Stimulated activated CD4-positive, alpha-beta T cell treated with anti-CD3 and anti-CD28 coated beads, Interleukin-1b, Interleukin-23, amount 100 ng/mL, for 1 hour (primary cell): ENCODE data around the gene WFDC1.

Experiments
- DNase-seq, 2 donors: peaks; one replicate each; pipeline ENCODE4 v3.0.0-alpha.2; 2020; ENCODE audit warnings: low read depth in 2 of 2

Gene WFDC1

DNA sequence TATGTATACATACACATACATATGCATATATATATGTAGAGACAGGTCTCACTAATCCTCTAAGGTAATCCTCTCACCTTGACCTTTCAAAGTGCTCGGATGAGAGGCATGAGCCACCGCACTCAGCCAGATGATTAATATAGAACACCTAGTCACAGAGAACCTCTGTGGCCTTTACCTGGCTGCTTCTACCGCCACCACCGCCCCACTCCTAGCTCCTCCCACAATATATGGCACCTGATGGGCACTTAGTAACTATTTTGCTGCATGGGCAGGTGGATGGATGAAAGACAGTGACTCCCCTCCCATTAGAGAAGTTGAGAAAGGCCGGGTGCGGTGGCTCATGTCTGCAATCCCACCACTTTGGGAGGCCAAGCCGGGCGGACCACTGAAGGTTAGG lies 57.0 kb downstream of the WFDC1 start:
- no peak for DNase-seq

- DNase-seq, result no peak
Observed at GRCh38 chr16:84354306-84354705, 59.6 kb downstream of the WFDC1 start.

DNA sequence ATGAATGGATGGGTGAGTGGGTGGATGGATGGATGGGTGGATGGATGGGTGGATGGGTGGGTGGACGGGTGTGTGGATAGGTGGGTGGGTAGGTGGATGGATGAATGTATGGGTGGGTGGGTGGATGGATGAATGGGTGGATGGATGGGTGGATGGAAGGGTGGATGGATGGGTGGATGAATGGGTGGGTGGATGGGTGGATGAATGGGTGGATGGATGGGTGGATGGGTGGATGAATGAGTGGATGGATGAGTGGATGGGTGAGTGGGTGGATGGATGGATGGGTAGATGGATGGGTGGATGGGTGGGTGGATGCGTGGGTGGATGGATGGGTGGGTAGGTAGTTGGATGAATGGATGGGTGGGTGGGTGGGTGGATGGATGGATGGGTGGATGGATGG lies 60.5 kb downstream of the WFDC1 start:
- DNase-seq, result no peak

GRCh38 chr16:84356176-84356575 lies 61.5 kb downstream of the WFDC1 start:
- no peak for DNase-seq

DNA sequence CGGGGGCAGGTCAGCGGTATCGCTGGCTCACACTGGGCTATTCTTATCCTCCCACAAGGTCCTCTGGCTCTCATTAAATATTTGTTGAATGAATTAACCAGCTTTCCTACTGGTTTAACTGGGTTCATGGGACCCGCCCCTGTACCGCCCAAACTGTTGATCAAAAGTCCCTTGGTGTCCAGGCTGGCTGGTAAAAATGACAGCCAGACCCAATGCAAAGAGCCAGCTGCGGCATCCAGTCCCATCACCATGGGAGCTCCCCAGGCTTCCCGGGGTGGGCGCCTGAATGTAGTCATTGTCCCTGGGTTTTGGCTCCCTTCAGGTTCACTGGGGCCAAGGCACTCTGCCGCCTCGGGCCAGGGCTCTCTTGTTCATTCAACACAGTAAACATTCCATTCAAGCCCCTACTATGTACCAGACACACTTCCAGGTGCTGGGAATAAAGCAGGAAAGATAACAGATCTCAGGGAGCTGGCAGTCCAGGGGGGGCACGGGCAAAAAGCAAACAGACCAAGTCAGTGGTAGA lies 62.0 kb downstream of the WFDC1 start:
- DNase-seq, result no peak

GRCh38 chr16:84357191-84357651 lies 62.5 kb downstream of the WFDC1 start:
- no peak for DNase-seq

GRCh38 chr16:84358601-84359295 lies 64.1 kb downstream of the WFDC1 start:
- DNase-seq, result no peak

DNA sequence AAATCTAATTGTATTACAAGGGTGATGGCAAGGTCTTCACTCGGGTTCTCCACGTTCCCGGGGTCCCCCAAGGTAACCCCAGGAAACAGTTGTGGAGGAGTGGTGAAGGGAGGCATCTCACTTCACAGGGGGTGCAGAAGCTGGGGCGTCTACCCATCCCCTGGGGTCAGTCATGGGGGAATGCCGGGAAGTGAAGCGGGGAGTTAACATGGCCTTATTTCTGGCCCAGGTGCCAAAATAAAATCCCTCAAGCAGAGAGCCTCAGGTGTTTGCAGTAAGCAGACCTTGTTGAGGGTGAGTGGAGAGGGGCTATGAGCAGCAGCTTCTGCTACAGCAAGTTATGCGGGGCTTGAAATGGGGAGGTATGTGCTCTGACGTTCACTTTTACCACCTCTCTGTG lies 64.6 kb downstream of the WFDC1 start:
- DNase-seq, result no peak

- no peak for DNase-seq
Observed at GRCh38 chr16:84360170-84360569, 65.5 kb downstream of the WFDC1 start.

- no peak for DNase-seq
Observed at GRCh38 chr16:84360748-84361147, 66.1 kb downstream of the WFDC1 start.

DNA sequence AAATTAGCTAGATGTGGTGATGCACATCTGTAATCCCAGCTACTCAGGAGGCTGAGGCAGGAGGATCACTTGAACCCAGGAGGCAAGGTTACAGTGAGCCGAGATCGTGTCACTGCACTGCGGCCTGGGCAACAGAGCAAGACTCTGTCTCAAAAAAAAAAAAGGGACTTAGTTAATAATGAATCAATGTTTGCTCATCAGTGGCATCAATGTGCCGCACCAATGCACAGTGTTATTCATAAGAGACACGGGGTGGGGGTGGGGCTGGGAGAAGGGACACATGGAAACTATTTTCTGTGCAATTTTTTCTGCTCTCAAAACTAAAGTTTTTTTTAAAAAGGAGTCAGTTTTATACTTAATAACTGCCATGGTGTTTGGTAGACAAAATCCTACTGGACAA lies 66.9 kb downstream of the WFDC1 start:
- no peak for DNase-seq

- no peak for DNase-seq
Observed at GRCh38 chr16:84362471-84362941, 67.8 kb downstream of the WFDC1 start.

GRCh38 chr16:84366208-84366607 lies 71.5 kb downstream of the WFDC1 start:
- DNase-seq, result no peak

DNA sequence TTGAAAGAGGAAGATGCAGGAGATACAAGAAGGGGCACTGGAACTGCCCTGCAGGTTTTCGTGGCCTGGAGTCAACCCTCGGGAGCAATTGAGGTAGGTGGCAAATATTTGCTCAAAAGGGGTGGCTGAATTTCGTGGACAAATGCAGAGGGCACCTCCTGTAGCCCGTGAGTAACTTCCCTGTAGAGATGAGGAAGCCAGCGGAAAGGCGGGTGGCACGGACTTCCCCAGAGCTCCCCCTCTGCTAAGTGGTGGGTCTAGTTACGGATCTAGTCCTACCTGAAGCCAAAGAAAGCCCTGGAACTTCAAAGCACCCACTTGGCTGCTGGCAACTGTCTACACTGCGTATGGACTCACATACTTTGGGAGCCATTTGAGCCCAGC lies 72.6 kb downstream of the WFDC1 start:
- DNase-seq, result no peak

- DNase-seq, result no peak
Observed at GRCh38 chr16:84367750-84368307, 73.2 kb downstream of the WFDC1 start.

DNA sequence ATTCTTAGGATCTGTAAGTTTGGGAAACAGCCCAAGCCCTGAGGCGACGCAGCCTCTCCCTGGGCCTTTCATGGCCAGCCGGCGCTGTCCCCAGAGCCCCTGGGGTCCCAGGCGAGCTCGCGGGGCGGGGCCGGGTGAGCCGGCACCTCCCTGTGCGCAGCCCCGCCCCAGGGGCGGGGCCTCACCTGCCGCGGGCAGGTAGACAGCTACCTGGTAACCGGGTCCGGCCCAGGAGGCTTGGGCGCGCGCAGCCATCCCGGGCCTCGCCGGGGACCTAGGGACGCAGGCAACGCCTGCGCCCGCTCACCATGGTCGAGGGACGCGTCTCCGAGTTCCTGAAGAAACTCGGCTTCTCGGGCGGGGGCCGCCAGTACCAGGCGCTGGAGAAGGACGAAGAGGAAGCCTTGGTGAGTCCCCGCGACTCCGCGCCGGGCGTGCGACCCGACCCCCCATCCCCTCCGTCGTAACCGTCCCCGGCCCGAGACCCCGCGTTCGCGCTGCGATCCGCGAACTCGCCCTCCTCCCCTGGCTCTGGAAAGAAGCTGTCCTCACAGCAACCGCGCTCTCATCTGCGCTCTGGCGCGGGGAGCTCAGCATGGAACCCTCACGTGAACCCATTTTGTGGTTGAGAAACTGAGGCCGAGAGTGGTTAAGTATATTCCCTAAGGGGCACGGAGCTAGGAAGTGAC lies 73.8 kb downstream of the WFDC1 start, which contains the start of gene ATP2C2:
TSS of gene ATP2C2 (plus strand) at position 231 of the 689 bp plus-strand sequence. CDS start at position 309, 78 bp downstream.
- no peak for DNase-seq

DNA sequence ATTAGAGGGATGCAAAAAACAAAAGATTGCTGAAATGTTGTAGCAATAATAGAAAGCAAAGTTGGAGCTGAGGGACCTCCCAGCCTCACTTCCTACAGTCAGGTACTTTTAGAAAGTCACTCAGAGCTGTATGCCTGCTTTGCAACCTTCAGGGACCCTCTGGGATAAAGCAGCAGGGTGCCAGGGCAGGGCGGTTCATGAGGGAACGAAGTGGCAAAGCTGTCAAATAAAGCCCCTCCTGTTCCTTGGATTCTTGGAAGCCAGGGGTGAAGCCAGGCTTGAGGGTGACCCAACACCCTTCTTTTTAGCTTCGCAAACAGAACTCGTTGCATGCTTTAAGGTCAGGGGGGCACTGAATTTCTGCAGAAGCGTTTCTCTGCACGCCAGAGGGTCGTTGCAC lies 74.4 kb downstream of the WFDC1 start:
- no peak for DNase-seq

GRCh38 chr16:84369938-84370627 lies 75.4 kb downstream of the WFDC1 start:
- DNase-seq, result no peak

DNA sequence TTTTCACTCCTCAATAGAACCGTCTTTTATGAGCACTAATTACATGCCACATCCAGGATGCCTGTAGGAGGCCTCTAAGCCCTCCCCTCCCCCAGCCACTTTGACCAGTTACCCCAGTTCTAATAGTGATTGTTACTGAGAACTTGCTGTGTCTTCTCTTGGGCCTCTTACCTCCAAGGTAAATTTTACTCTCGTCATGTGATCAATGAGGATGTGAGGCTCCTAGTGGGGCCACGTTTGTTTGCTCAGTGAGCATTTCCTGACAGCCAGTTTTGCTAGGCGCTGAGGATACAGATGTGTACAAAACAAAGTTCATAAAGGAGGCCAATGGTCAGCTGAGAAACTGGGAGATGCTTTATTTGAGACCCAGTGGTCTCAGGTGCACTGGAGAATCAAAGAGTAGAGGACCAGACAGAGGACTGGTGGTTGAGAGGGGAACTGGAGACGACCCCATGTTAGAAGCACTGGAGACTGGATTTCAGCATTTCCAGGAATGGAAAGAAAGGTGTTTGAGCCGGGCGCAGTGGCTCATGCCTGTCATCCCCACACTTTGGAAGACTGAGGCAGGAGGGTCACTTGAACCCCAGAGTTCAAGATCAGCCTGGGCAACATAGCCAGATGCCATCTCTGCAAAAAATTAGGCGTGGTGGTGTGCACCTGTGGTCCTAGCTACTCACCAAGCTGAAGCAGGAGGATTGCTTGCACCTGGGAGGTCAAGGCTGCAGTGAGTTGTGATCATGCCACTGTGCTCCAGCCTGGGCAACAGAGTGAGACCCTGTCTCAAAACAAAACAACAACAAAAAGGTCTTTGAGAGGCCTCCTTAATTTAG lies 76.3 kb downstream of the WFDC1 start:
- no peak for DNase-seq

GRCh38 chr16:84371553-84371865 lies 76.8 kb downstream of the WFDC1 start:
- no peak for DNase-seq

DNA sequence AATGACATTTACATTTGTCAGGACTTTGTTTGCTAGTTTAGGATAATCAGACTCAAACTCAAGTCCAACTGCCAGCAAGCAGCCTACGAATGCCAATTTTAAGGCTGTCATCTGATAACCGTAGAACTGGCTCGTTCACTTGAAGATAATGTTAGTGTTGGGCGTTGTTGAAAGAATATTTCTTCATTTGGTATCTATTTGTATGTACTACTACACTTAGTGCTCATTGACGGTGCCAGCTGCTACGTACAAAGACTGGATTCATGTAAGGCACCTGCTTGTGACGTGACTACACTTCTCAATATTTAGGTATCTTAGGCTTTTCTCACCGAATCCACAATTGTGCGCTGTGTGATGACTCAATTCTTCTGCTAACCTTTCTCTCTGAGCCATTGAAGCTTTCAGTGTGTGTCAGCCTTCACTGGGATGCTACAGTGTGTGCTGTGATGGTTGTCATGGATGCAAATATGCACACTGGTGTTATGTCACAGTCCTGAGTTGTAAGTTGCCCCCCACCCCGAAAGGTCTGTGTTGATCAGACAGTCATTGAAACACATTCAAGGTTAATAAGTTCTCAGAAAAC lies 79.3 kb downstream of the WFDC1 start:
- no peak for DNase-seq
